OCI-LY1 (cell line): ENCODE measurements around the gene MAN2B2.

Experiments used
- EZH2 ChIP-seq: fragments of 200-600 bp; sonication (generic), shearing (Covaris generic); IDR thresholded peaks from 2 replicates; pipeline ENCODE4 v1.8.0; 2017; ENCODE audit warnings: borderline replicate concordance, mixed run types, mild to moderate bottlenecking, antibody characterized with exemption, low read length, moderate library complexity, mixed read lengths
- TF ChIP-seq, protein P1 (sequence below): fragments of 200-600 bp; sonication (generic), shearing (Covaris generic); IDR thresholded peaks from 2 replicates; pipeline ENCODE4 v1.5.1; 2017; ENCODE audit warnings: mild to moderate bottlenecking, antibody characterized with exemption, low read length, moderate library complexity, mixed read lengths

DNA sequence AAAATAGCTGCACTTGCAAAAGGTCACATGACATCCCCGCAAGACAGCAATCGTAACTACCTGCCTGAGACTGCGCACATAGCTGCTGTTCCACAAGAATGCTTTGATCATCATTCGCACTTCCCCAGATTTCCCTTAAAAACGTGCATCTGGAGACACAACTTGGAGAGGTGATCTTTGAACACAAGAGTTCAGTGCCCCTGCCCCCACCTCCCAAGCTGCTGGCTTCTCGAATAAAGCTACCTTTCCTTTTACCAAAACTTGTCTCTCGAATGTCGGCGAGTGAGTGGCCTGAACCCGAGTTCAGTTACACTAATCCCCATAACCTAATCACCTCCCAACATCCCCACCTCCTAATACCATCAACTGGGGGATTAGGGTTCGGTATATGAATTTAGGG lies 51.1 kb downstream of the MAN2B2 start:
- TF ChIP-seq, protein P1, sequence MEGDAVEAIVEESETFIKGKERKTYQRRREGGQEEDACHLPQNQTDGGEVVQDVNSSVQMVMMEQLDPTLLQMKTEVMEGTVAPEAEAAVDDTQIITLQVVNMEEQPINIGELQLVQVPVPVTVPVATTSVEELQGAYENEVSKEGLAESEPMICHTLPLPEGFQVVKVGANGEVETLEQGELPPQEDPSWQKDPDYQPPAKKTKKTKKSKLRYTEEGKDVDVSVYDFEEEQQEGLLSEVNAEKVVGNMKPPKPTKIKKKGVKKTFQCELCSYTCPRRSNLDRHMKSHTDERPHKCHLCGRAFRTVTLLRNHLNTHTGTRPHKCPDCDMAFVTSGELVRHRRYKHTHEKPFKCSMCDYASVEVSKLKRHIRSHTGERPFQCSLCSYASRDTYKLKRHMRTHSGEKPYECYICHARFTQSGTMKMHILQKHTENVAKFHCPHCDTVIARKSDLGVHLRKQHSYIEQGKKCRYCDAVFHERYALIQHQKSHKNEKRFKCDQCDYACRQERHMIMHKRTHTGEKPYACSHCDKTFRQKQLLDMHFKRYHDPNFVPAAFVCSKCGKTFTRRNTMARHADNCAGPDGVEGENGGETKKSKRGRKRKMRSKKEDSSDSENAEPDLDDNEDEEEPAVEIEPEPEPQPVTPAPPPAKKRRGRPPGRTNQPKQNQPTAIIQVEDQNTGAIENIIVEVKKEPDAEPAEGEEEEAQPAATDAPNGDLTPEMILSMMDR: no peak
- TF ChIP-seq EZH2: no peak
